ENCODE measurements around the gene PNLDC1. TPM values are rescaled to one million over a fixed set of nuclear protein-coding genes. Genes with fewer than 3 reads are reported as not detected.

Gene PNLDC1
- total and polyA plus RNA-seq, 9 of the 15 experiments (the other 6 are each of a cell fraction or from before 2014, with no cell fraction given): 0.12 TPM; not detected in 8

- TF ChIP-seq MGA (IDR thresholded peaks at IDR 0.05) (peak; percentile 50; the same call in 1 of the 2 replicates), RREB1 (CRISPR knock-in tag; IDR thresholded peaks at IDR 0.05) (no peak), ZBED1 (IDR thresholded peaks at IDR 0.05) (no peak), GTF2F1 (IDR thresholded peaks at IDR 0.05; ENCODE audit: low read depth, low read length) (no peak), RFX1 (IDR thresholded peaks at IDR 0.05) (no peak), MTF1 (CRISPR knock-in tag; IDR thresholded peaks at IDR 0.05; ENCODE audit: borderline replicate concordance) (no peak), THRA (IDR thresholded peaks at IDR 0.05) (no peak), ZNF583 (CRISPR knock-in tag; IDR thresholded peaks at IDR 0.05) (0 out of 2 replicates have a peak, but pooled peaks have one; percentile 6), JUND (IDR thresholded peaks at IDR 0.05; ENCODE audit: borderline replicate concordance, low read depth, low read length) (peak; percentile 39; the same call in 1 of the 2 replicates), JUND (tag; IDR thresholded peaks at IDR 0.05; ENCODE audit: borderline replicate concordance, low read depth, low read length) (no peak)
Observed at GRCh38 chr6:159806021-159806458, 6.0 kb downstream of the PNLDC1 start (continued).
